NCI-H2196 (cell line): ENCODE measurements around the gene MAGEB17.
"Not testable (repeated sequence)": the region's sequence is repeated elsewhere in the genome, so short reads cannot be mapped to it uniquely, and the experiment has no call there.

Source experiments
- DNase-seq: peaks from one replicate; lab custom pipeline; 2025; ENCODE audit not compliant: unreplicated experiment; lab: John Stamatoyannopoulos, UW

The MAGEB17 gene

DNA sequence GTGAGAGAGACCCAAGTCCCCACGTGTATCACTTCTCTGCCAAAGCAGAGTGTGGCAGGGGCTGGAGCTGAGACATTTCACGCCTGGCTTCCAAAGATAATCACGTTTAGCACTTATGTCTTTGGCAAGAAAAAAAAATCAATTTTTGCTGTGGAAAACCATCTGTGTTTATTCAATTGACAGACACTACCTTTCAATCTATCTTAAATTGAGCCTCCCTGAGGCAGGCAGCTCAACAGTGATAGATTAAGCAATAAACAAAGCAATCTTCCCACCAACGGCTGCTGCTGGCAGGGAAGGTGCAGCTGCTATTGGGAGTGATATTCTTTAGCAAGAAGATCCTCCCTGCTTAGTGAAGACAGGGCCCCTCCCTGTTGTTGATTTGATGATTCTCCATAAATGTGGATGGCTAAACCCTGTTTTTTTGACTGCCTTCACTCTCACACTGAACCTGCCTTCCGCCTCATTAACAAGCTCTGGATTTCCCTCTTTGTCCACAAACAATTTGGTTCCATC is 11.6 kb upstream of the MAGEB17 start:
- no peak for DNase-seq

DNA sequence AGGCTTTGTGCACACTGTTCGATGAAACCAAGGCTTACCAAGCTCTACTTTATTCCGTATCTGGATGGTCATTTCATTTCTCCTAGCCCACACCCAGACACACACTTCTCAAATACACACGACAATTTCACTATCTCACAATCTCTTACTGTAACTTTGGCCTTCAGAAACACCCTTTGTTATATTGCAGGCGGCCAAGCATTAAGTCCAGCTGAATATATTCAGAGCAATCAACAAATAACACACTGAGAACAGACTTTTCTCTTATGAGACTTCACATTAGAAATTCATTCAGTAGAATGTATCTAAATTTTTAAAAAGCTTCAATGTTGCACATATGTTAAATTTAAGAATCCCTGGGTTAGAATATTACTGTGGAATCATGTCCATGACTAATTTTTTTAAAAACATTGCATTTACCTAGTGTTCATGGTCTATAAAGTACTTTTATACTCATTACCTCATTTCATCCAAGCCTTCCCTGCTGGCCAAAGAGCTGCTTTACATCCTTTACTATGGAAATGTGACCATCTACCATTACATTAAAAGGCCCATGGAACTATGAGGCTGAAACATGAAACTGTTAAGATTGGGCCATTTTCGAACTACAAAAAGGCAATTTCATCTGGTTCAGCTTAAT is 10.5 kb upstream of the MAGEB17 start:
- DNase-seq: no peak

DNA sequence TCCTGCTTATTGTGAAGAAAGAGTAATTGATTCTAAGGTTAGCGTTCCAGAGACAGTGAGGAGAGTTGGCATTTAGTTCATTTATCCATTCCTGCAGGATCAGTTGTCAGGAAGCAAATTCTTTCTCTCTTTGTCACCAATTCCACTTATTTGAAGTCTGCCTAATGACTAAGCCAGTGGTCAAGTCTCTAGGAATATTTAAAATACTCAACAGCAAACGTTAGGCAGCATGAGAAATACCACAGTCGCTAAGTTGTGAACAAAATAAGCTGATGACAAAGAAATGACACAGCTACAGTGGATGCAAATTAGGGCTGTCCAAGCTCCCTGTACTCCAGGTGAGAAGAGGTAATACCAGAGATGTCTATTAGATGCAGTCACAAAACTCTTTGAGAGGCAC is 6.6 kb upstream of the MAGEB17 start:
- DNase-seq: no peak

DNA sequence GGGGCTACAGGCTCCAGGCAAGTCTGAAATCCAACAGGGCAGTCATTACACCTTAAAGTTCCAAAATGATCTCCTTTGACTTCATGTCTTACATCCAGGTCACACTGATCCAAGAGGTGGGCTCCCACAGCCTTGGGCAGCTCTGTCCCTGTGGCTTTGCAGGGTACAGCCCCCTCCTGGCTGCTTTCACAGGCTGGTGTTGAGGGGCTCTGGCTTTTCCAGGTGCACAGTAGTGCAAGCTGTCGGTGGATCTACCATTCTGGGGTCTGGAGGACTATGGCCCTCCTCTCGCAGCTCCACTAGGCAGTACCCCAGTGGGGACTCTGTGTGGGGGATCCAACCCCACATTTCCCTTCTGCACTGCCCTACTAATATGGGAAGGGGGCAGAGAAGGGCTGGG is 6.1 kb upstream of the MAGEB17 start:
- not testable (repeated sequence) for DNase-seq

DNA sequence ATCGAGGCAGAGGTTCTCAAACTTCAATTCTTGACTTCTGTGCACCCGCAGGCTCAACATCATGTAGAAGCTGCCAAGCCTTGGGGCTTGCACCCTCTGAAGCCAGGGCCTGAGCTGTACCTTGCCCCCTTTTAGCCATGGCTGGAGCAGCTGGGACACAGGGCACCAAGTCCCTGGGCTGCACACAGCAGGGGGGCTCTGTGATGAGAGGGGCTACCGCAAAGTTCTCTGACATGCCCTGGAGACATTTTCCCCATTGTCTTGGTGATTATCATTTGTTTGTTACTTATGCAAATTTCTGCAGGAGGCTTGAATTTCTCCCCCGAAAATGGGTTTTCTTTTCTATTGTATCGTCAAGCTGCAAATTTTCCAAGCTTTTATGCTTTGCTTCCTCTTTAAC is 4.9 kb upstream of the MAGEB17 start:
- no peak for DNase-seq

DNA sequence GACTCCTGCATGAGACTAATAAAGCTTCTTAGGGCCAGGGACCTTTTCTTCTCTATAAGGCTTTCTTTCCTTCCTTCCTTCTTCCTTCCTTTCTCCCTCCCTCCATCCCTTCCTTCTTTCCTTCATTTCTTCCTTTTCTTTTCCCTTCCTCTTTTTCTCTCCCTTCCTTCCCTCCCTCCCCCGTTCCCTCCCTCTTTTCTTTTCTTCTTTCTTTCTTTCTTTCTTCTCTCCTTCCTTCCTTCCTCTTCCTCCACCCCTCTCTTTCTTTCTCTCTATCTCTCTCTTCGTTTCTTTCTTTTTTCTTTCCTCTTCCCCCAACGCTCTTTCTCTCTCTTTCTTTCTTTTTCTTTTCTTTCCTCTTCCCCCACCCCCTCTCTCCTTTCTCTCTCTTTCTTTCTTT is 2.5 kb upstream of the MAGEB17 start:
- no peak for DNase-seq

DNA sequence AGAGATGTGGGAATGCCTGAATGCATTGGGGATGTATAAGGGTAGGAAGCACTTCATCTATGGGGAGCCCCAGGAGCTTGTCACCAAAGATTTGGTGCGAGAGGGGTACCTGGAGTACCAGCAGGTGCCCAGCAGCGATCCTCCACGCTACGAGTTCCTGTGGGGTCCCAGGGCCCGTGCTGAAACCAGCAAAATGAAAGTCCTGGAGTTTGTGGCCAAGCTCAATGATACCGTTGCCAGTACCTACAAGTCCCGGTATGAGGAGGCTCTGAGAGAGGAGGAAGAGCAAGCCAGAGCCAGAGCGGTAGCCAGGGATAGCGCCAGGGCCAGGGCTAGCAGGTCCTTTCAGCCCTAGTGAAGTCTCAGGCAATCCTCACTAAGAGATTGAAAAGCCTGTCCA is 3.8 kb downstream of the MAGEB17 start:
- no peak for DNase-seq

DNA sequence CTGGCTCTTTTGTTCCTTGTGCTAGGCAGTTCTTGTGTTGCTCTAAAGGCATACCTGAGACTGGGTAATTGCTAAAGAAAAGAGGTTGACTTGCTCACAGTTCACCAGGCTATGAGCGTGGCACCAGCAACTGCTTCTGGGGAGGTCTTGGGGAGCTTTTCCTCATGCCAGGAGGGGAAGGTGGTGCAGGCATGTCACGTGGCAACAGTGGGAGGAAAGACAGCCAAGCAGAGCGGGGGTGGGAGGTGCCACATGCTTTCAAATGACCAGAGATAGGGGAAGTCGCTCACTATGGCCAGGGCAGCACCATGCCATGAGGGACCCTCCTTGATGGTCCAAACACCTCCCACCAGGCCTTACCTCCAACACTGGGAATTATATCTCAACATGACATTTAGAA is 4.7 kb downstream of the MAGEB17 start:
- DNase-seq: no peak

DNA sequence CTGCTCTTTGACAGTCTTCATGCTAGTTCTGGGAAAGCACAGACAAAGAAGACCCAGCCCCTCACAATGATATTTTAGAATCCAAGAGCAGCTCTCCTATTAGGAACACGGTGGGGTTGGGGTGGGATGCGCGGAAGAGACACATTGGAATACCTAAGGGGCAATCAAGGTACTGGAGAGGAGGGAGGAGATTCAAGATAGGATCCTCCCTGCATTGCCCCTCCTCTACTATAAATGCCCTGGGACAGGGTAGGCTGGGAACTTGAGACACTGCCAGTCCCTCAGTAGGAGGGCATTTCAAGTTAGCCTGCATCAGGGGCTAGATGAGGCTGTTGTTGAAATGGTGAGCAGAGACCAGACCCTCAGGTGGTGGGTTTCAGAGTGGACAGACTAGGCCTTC is 5.1 kb downstream of the MAGEB17 start:
- DNase-seq: no peak

DNA sequence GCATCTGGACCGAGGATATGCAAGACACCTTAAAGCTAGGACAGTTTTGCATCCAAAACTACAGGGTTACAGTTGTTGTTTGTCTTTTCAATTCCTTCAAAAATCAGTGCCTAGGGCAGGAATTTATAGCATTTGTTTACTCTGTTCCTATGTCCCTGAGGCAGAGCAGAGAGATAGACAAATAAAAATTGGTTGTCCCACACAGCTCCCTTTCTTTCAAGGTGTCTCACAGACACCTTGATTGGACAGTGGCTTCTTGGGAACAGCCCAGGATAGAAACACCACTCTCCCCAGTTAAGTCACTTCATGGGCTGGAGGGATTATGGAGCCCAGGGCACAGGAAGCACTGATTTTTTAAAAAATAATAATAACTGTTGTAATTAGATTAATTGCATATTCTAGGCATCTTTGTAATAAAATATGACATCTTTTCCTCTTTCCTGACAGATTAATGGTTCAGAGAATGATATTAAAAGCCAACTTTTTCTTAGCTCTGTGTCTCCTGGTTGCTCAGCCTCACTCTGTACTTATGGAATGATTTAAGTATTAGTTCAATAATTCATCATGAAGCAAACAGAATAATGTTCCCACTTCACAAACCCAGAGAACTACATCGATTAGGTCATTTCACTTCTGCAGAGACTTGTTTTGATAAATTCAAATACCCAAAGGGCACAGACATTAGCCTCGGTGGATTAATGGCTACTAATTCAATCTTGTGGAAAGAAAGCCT is 8.2 kb downstream of the MAGEB17 start:
- no peak for DNase-seq

DNA sequence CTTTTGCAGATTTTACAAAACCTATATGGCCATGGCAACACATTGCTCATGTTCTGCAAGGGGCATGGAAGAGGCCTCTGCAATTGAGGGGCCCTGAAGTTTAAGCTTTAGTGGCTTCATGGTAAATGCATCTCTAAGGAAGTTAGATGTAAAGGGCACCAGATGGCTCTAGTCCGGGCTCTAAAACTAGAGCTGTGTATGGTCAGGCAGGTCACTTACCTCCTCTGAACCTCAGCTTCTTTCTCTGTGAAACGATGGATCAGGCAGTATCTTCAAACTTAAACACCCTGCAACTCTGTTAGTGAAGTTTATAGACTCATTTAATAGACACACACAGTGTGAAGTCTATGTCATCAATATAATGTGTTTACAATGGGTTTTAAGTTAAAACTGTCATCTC is 10.0 kb downstream of the MAGEB17 start:
- DNase-seq: no peak

DNA sequence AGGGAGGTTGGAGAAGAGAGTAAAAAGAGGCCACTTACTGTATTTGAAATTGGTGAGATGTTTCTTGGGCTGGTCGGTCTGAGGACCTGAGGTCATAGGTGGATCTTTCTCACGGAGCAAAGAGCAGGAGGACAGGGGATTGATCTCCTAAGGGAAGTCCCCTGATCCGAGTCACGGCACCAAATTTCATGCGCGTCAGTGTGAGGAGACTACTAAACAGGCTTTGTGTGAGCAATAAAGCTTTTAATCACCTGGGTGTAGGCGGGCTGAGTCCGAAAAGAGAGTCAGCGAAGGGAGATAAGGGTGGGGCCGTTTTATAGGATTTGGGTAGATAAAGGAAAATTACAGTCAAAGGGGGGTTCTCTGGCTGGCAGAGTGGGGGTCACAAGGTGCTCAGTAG is 16.6 kb downstream of the MAGEB17 start:
- not testable (repeated sequence) for DNase-seq

DNA sequence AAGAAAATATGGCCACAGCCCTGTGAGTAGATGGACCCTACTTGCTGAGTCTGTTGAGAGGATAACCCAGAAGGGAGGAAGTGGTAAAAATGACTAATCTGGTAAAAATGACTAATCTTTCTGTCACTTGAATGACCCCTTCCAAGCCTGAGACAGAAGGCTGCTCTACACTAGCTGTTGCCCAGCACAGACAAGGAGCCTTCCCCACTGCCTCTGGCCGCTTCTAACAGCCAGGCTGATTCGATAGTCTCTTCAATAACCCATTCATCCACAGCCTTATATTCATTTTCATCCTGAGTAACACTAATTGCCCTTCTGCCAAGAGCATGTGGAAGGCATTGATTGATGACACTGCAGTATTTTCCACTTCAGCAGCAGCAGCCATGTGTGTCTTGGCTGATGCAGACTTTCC is 18.4 kb downstream of the MAGEB17 start:
- DNase-seq: no peak

DNA sequence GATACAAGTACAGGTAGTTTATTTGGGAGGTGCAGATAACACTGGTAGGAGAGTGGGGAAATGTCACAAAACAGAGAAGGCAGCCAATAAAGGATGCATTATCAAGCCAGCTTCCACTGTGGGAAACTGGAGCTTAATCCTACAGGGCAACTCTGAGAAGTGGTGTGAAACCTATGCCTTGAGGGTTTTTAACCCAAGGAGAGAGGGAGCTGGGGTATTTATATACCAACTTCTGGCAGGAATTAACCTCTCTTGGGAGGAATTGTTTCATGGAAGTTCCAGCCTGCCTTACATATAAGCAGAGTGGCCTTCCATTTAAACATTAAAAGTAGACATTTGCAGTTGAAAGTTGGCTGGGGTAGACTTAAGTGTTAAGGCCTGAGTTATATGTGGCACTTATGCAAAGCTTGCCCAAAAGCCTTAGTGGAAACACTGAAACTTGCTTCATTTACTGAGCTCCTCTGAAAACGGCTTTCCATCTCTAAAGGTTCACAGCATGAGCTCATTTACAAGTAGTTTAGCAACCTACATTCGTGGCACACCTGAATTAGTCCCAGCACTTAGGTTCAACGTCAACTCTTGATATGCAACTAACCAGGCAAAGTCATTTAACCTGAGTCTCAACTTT is 19.2 kb downstream of the MAGEB17 start:
- no peak for DNase-seq

DNA sequence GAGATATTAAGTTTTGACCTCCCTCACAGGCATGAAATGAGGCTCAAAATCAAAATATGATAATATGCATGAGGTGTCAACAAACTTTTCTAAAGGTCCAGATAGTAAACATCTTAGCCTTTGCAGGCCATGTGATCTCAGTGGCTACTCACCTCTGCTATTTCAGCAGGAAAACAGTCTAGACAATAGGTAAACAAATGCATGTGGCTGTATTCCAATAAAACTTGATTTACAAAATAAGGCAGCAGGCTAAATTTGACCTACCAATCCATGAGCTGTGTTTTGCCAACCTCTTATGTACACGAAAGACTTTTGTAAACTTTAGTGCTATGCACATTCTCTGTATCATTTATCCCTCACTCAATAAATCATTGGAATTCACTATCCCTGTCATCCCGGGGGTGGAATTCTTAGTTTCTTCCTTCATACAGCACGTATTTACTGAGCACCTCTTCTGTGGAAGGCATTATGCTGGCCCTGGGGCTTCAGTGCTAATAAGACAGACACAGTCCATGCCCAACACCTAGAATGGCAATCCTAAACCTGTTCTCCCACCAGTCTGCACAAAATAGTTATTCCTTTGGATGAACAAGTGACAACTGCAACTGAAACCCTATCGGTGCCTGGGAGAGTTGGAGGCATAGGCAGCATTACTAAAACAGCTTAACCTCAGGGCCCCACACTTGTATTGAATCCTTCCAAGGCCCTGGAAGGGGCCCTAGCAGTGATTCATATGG is 19.9 kb downstream of the MAGEB17 start:
- no peak for DNase-seq

DNA sequence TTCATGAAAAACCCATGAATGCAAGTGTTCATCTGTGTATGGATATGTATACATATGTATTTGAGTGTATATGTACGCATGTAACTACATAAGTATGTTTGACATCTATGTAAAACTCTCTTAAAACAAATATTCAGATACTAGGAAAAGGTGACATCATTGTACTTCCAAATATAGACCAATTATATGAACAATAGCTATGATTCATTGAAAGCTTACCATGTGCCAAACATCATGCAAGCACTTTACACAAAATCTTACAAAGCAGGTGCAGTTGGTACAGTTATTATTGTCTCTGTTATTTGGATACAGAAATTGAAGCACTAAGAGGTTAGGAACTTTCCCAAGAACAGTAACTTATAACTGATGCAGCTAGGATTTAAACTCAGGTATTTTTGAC is 21.4 kb downstream of the MAGEB17 start:
- DNase-seq: no peak

DNA sequence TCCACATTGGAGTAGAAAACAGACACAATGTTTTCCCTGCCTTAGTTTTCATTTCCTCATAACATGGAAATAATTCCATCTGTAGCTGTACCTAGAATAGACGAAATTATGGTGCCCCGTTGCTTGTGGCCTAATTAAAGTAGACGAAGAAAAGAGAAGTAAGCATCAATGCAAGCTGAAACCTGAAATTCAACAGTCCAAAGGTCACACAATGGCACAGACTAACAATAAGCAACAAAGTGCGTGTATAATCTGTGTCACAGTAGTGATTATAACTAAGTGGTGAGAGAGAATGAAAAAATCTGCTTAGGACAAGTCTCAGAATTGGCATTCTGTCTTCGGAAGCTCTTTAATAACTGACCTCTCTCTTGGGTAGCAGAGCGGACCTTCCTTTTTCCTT is 24.3 kb downstream of the MAGEB17 start:
- DNase-seq: no peak

DNA sequence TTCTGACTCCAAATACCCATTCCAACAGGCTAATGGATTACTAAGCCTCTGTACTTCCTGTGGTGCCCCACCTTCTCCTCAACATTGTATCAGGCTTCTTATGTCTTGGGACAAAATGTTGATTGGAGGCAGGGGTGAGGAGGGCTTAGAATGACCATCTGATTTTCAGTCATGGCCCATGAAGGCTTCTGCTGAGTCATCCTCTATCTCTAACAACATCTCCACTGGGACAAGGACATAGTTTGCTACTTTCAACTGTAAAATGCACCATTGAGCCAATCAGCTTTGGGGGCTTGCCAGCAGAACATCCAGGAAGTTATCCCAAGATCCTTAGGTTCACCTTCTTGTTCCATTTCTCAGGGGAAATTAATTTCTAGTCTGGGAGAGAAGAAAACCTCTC is 29.5 kb downstream of the MAGEB17 start:
- no peak for DNase-seq

DNA sequence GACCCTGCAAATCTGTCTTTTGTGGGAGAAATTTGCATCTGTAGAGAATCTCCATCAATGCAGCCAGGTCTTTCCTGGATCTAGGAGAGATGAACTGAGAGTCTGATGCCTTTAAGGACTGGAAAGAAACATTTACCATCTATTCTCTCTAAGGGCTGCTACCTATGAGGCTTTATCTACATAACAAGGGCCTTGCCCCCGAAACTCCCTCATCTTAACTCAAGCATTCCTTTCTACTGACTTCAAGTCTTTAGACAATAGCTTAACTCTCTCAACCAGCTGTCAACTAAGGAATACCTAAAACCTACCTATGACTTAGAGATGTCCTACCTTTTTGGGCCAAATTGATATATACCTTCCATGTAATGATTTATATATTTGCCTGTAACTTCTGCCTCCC is 32.1 kb downstream of the MAGEB17 start:
- DNase-seq: no peak

DNA sequence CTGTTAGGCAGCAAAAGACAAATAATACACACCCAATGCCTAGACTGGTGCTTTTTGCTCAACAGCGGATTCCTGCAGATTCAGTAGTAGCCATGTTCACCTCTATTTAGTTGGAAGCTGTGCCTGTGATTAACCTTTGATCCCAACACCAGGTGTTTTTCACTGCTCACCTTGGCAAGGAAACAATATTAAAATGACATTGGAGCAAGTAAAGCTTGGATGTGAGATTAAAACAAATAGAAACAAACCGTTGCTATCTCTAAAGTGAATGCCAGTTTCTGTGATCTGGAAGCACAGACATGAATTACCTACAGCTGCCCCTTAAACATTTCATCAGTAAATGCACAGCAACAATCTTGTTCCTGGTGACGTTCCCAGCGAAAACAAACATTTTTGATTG is 35.7 kb downstream of the MAGEB17 start:
- no peak for DNase-seq

DNA sequence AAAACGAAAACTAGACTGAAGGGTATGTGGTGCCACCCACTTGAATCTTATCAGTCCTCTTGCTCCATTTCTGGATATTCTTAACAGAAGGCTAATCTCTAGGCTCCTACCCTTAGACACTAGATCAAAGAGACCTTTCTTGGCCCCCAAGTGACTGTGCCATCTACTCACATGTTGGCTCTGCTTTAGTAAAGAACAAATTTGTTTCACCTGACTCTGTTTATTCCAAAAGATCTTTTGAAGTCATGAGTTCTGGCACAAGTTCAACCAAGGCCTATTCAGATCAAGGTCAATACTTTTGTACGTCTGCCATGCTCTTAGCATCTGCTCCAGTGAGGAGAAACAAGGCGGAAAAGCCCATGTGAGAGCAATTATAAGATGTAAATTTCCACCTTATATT is 37.3 kb downstream of the MAGEB17 start:
- no peak for DNase-seq

DNA sequence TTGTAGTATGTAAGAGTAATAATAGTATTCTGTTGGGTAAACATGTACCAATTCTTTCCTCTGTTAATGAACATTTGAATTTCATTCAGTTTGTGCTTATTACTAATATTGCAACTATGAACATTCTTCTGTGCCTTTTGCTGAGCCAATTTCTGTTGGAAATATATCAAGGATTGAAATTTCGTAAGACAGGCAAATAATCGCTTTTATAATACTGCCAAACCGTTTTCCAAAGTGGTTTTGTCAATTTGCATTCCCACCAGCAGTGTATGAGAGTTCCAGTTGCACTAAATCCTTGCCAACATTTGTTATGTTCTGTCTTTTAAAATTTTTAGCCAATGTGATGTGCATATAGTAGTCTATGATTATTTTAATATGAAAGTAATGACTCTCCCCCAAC is 38.6 kb downstream of the MAGEB17 start:
- no peak for DNase-seq
